NCI-H1436 treated with DMSO at 0.1 percent for 48 hours (cell line): ENCODE measurements around the gene ULK3.

Experiments used
- DNase-seq: peaks from one replicate; lab custom pipeline; 2025; lab: John Stamatoyannopoulos, UW

The ULK3 gene

GRCh38 chr15:74840851-74841775, 1.8 kb downstream of the ULK3 start:
- DNase-seq: no peak

- no peak for DNase-seq
Observed at GRCh38 chr15:74839526-74840395, 3.2 kb downstream of the ULK3 start.

- DNase-seq: no peak
Observed at GRCh38 chr15:74838746-74839525, 4.0 kb downstream of the ULK3 start.

DNA sequence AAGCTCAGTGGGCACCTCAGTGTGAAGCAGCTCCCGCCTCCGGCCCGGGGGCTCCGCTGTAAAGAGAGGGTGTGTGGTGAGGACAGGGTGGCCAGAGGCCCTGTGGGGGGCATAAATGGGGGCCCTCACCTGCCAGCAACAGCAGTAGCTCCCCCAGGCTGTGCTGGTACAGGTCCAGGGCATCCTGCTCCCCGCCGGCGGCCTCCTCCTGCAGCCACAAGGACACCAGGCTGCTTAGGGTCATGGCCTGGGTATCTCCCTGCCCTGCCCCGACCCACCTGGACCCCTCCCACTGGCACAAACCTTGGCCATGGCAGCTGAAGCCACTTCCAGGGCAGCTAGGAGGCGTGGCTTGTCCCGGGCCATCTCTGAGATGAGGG, 4.8 kb downstream of the ULK3 start:
- DNase-seq: no peak

GRCh38 chr15:74837482-74838136, 5.3 kb downstream of the ULK3 start:
- no peak for DNase-seq

- DNase-seq: no peak
Observed at GRCh38 chr15:74836846-74837245, 6.1 kb downstream of the ULK3 start.

- no peak for DNase-seq
Observed at GRCh38 chr15:74835312-74835823, 7.6 kb downstream of the ULK3 start.

DNA sequence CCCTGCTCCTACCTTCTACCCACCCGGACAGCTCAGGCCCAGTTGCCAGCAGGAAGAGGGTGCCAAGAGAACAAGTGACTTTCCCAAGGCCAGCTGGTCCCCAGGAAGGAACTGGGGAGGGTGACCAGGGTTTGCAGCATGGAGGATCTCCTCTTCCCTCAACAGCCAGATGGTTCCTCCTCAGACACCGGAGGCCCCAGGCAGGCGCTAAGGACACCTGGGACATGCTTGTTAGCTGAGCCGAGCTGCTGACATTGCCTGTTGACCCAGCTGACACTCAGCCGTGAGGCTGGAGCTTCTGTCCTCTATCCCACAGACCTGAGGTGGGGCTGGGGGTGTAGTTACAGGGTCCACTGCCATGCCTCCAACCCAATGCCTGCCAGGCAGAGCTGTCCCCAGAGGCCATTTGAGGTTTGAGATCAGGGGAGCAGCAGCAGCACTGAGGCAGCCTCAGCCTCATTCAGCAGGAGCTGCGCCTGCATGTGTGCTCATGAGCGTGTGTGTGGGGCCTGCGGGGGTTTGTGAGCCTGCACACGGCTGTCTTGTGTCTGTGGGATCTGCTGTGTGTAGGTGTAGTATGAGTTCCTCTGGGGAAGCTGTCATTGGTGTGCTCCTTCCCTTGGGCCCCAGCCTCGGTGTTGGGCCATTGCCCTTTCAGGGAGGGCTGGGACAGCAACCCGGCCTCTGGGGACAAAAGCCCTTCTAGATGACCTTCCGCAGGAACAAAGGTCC, 9.4 kb downstream of the ULK3 start:
- DNase-seq: no peak

DNA sequence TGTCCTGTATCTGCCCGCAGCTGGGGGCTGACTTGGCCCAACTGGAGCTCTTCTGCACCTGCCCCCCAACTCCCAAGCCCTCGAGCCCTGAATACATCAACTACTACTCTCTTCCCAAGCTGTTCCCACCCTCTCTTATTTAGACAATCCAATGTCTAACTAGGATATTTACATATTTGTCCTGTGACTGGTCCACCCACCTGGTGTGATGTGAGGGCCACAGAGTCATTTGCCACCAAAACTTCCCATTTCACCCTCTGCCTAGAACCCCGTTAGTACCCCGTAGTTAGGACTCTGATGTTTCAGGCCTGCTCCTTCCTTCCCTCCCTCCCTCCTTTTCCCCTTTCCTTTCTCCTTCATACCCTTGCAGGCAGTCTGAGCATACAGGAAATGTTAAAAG, 10.1 kb downstream of the ULK3 start:
- DNase-seq: no peak

GRCh38 chr15:74831813-74832495, 11.0 kb downstream of the ULK3 start:
- DNase-seq: no peak

DNA sequence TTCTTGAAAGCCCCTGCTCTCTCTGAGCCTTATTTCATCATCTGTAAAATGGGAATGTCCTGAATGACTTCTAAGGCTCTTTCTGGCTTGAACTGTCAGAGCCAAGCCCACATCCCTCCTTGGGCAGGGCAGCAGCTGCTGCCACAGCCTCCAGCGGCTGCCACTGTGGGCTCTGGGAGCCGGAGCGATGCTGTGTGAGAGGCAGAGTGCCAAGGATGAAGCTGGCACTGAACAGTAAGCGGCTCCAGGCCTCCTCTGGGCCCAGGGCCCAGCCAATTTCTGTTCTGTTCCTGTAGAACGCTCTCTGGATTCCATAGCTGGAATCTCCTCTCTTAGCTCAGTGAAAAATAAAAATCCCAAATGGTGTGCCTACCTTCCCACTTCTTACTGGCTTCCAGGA, 12.1 kb downstream of the ULK3 start:
- no peak for DNase-seq

DNA sequence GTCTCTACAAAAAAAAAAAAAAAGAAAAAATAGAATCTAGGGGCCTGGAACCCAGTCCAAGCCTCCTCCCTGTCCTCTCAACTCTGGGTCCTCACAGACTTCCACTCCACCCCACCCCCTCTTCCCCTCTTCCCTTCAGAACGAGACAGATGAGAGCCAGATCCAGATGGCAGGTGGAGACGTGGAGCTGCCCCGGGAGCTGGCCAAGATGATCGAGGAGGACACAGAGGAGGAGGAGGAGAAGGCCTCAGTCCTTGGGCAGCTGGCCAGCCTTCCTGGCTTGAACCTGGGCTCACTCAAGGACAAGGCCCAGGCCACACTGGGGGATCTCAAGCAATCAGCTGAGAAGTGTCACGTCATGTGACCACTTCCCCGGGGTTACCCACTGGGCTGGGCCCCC, 13.0 kb downstream of the ULK3 start:
- DNase-seq: no peak

DNA sequence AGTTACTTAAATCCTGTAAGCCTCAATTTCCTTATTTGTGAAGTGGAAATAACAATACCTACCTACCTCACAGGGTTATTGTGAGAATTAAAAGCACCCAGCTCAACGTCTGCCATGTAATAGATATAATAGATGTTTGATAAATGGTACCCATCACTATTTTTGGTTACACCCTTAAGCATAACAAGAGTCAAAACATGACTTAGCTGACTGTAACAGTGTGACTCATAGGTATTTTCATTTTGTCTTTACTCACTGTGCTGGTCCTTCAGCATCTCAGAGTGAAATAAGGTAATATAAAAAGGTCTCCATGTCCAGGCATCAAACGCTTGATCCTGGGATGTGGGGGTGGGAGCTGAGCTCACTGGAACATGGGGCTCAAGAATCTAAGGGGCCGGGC, 13.5 kb downstream of the ULK3 start:
- DNase-seq: no peak

GRCh38 chr15:74828835-74829234, 14.1 kb downstream of the ULK3 start:
- no peak for DNase-seq

DNA sequence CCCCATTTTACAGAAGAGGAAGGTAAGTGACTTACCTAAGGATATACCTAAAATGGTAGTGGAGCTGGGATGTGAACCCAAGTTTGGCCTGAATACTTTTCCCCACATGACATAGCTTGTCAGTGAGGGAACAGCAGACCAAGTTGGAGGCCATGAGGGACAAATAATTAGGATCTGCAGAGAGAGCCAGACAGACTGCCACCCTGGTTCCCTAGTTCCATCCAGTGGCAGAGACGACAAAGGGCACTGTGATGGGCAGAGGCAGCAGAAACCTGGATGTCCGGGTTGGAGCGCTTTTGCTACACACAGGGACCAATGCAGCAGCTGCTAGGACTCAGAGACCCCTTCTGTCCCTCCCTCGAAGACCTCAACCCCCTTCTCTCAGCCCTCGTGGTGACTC, 15.3 kb downstream of the ULK3 start:
- no peak for DNase-seq

GRCh38 chr15:74826921-74827320, 16.0 kb downstream of the ULK3 start:
- DNase-seq: no peak

GRCh38 chr15:74826364-74826819, 16.6 kb downstream of the ULK3 start, which contains the start of gene CPLX3:
CPLX3 (plus strand) TSS chr15:74826627; CDS start chr15:74826704, 77 bp downstream.
- no peak for DNase-seq

DNA sequence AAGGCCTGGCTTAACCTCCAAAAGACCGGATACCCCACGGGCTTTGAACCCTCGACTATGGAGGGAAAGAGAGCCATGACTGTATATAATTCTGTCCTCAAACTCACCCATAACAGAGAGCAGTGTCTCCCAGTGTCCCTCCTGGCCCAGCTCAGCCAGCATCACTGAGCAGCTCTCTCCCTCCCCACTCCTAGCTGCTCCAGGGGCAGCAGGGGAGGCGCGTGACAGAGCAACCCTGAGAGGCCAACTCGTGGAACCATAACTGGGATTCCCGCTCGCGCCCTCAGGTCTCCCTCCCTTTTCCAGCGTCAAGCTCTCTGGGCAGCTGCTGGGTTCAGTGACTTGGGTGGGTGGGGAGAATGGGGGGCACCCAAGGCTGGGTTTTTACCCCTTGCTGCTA, 17.1 kb downstream of the ULK3 start:
- no peak for DNase-seq

DNA sequence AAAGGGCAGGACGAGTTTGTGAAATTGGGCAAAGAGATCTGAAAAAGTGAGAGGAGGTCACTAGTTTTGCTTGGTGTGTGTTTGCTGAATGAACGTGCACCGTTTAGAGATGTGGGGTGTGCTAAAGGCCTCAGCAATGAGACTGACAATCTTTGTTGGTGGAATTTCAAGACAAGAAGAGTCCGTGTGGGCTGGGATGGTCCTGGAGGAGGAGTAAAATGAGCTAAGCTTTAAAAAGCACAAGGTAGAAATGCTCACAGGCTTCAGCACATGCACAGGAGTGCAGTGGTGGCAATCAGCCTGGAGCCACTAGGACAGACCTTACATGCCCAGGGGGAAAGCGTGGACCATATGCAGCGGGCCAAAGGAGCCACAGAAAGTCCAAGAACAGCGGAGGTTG, 18.0 kb downstream of the ULK3 start:
- DNase-seq: no peak

DNA sequence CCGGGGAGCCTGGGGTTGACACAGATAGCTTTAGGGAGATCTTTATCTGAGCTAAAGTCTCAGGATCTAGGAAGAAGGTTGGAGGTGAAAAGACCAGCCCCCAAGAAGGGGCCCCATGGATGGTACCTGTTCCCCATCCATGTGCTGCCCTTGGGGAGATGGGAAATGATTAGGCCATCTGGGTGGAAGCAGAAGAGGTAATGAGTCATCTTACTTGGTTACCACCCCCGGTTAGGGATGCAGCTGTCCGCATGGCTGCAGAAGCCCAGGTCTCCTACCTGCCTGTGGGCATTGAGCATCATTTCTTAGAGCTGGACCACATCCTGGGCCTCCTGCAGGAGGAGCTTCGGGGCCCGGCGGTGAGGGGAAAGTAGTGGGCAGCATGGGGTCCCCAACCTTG, 19.6 kb downstream of the ULK3 start:
- no peak for DNase-seq
